WTC11 (cell line): ENCODE measurements around the gene OR51B2.

Source experiments
- ATF2 ChIP-seq: sonication (generic); formaldehyde crosslinking; IDR thresholded peaks from 2 replicates; pipeline ENCODE4 v1.8.1; 2022; ENCODE audit warnings: low read depth, missing genetic modification reagents, borderline replicate concordance
- ATF6 ChIP-seq: sonication (generic); formaldehyde crosslinking; IDR thresholded peaks from 2 replicates; pipeline ENCODE4 v1.8.1; 2023; ENCODE audit warnings: mild to moderate bottlenecking, missing genetic modification reagents
- CTCF ChIP-seq: fragments of 200-600 bp; IDR thresholded peaks from 2 replicates; pipeline ENCODE4 v1.8.0; 2022; ENCODE audit warnings: antibody characterized with exemption
- KAT7 ChIP-seq: sonication (generic); formaldehyde crosslinking; IDR thresholded peaks from 2 replicates; pipeline ENCODE4 v1.8.1; 2023; ENCODE audit warnings: missing genetic modification reagents, mild to moderate bottlenecking, borderline replicate concordance
- NFE2L1 ChIP-seq: sonication (generic); formaldehyde crosslinking; IDR thresholded peaks from 2 replicates; pipeline ENCODE4 v1.8.1; 2023; ENCODE audit warnings: missing genetic modification reagents
- PRDM15 ChIP-seq: sonication (generic); formaldehyde crosslinking; IDR thresholded peaks from 2 replicates; pipeline ENCODE4 v1.8.0; 2022; ENCODE audit warnings: missing genetic modification reagents
- ZNF138 ChIP-seq: sonication (generic); formaldehyde crosslinking; conservative IDR thresholded peaks from 2 replicates; pipeline ENCODE4 v1.8.1; 2022; ENCODE audit warnings: mild to moderate bottlenecking, moderate library complexity, missing genetic modification reagents
- ZNF263 ChIP-seq: sonication (generic); formaldehyde crosslinking; IDR thresholded peaks from 2 replicates; pipeline ENCODE4 v1.8.1; 2022; ENCODE audit warnings: low read depth, mild to moderate bottlenecking, moderate library complexity, missing genetic modification reagents
- ZNF532 ChIP-seq: fragments of 250-450 bp; sonication (Bioruptor Pico); IDR thresholded peaks from 2 replicates; pipeline ENCODE4 v1.9.0; 2021; ENCODE audit warnings: mild to moderate bottlenecking, borderline replicate concordance

GRCh38 chr11:5288906-5289550 is 35.1 kb downstream of the OR51B2 start:
- TF ChIP-seq ZNF138 (CRISPR knock-in tag) = no peak
- no peak for TF ChIP-seq ZNF263 (CRISPR knock-in tag)
- no peak for TF ChIP-seq NFE2L1 (CRISPR knock-in tag)
- TF ChIP-seq ATF6 (CRISPR knock-in tag) = no peak
- no peak for TF ChIP-seq KAT7 (CRISPR knock-in tag)
- TF ChIP-seq CTCF = no peak
- TF ChIP-seq ZNF532 (CRISPR knock-in tag) = no peak
- TF ChIP-seq PRDM15 (CRISPR knock-in tag) = no peak
- TF ChIP-seq ATF2 (CRISPR knock-in tag) = no peak
